AG08396 (cell line): ENCODE data around the gene TRIM23.

ENCODE experiments used
- DNase-seq: peaks from one replicate; pipeline ENCODE4 v3.0.0; 2012; ENCODE audit warnings: low spot score, mixed read lengths

The TRIM23 gene

GRCh38 chr5:65563777-65564176 lies 60.4 kb downstream of the TRIM23 start:
- no peak for DNase-seq

- peak; percentile 93 for DNase-seq
Measured at GRCh38 chr5:65562731-65563701, 61.1 kb downstream of the TRIM23 start, which contains the start of the genes CENPK and PPWD1. CENPK (minus strand) TSS chr5:65563168; CDS start chr5:65554907, 8,261 bp downstream. PPWD1 (plus strand) TSS chr5:65563296; CDS start chr5:65563311, 15 bp downstream.

- DNase-seq: no peak
Measured at GRCh38 chr5:65556718-65557117, 67.4 kb downstream of the TRIM23 start.

- DNase-seq: no peak
Measured at GRCh38 chr5:65556181-65556580, 68.0 kb downstream of the TRIM23 start.

GRCh38 chr5:65555287-65555686 lies 68.8 kb downstream of the TRIM23 start:
- no peak for DNase-seq

- no peak for DNase-seq
Measured at GRCh38 chr5:65553941-65554340, 70.2 kb downstream of the TRIM23 start.

- DNase-seq: no peak
Measured at GRCh38 chr5:65548281-65548680, 75.9 kb downstream of the TRIM23 start.

- DNase-seq: no peak
Measured at GRCh38 chr5:65546141-65546540, 78.0 kb downstream of the TRIM23 start.

GRCh38 chr5:65544473-65544872 lies 79.7 kb downstream of the TRIM23 start:
- DNase-seq: no peak

GRCh38 chr5:65539827-65540226 lies 84.3 kb downstream of the TRIM23 start:
- no peak for DNase-seq
